Measurements from ENCODE around the gene CHCHD3.
"Not testable (repeated sequence)": the region's sequence is repeated elsewhere in the genome, so short reads cannot be mapped to it uniquely, and the experiment has no call there.

The CHCHD3 gene

DNA sequence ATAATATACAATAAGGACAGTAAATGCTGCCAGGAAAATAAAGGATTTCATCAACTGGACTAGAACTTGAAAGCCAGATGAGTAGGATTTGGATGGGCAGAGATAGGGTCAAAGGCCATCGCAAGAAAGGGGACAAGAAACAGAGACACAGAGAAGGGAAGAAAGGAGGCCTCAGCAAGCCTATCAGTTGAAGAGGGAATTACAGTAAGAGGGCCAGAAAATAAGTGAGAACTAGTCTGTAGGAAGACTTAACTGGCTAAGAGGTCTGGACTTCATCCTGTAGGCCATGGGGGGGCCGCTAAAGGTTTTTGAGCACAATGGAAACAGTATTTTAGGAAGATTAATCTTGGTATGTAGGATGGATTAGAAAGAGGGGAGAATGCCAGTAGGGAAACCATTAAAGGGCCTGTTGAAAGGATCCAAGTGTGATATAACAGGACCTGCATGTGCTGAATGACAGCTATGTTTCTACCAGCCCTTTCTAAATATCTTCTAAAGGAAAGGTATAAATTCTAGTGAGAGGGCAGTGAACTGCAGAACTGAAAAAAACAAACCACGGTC lies 174.4 kb downstream of the CHCHD3 start:
- Mint-ChIP-seq H3K27me3 (ENCODE audit: low read depth, poor library complexity) (no peaks in the 10 kb centered on the region), H3K36me3 (ENCODE audit: low read depth) (peaks cover 64% of the 10 kb centered on the region), H3K4me3 (no peak overlapping the region), H3K9me3 (no peaks in the 10 kb centered on the region), H3K27ac (peak overlapping the region; percentile 34), H3K4me1 (peaks cover 15% of the 10 kb centered on the region)
- DNase-seq, result no peak
- TF ChIP-seq, protein P1, sequence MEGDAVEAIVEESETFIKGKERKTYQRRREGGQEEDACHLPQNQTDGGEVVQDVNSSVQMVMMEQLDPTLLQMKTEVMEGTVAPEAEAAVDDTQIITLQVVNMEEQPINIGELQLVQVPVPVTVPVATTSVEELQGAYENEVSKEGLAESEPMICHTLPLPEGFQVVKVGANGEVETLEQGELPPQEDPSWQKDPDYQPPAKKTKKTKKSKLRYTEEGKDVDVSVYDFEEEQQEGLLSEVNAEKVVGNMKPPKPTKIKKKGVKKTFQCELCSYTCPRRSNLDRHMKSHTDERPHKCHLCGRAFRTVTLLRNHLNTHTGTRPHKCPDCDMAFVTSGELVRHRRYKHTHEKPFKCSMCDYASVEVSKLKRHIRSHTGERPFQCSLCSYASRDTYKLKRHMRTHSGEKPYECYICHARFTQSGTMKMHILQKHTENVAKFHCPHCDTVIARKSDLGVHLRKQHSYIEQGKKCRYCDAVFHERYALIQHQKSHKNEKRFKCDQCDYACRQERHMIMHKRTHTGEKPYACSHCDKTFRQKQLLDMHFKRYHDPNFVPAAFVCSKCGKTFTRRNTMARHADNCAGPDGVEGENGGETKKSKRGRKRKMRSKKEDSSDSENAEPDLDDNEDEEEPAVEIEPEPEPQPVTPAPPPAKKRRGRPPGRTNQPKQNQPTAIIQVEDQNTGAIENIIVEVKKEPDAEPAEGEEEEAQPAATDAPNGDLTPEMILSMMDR (IDR thresholded peaks at IDR 0.05), result no peak

DNA sequence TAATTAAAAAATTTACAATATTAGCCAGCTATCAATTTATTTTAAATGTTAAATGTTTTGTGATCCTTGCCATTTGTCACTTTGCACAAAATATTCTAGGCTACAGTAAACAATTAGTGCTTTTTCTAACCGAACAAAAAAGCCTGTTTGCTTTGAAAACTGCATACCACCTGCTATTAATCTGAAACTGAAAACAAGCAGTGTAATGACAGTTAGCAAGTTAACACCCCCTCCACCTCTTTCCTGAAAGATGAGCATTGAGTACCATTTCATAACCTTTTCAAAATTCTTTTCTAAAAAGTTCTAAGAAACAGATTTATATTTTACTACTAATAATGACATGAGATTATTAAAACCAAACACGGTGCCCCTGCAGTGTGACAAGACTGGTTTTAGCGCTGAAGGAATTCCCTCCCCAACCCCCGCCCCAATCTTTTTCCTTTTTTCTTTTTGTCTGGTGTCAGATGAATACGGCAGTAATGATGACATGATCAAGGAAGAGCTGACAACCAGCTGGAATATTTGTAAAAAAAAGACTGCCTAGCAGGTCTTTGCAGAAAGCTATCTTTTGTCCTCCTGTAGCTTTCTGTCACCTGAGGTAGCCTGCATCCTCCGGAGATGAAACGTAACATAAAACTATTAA lies 175.6 kb downstream of the CHCHD3 start:
- no peaks in the 10 kb centered on the region for H3K27me3 Mint-ChIP-seq (ENCODE audit: low read depth, poor library complexity)
- H3K27ac Mint-ChIP-seq, result no peak overlapping the region
- H3K36me3 Mint-ChIP-seq (ENCODE audit: low read depth), result peaks cover 62% of the 10 kb centered on the region
- H3K9me3 Mint-ChIP-seq, result peaks cover 5% of the 10 kb centered on the region
- TF ChIP-seq, protein P1 (IDR thresholded peaks at IDR 0.05), result no peak
- peaks cover 15% of the 10 kb centered on the region for H3K4me1 Mint-ChIP-seq
- no peak for DNase-seq
- H3K4me3 Mint-ChIP-seq, result no peak overlapping the region

DNA sequence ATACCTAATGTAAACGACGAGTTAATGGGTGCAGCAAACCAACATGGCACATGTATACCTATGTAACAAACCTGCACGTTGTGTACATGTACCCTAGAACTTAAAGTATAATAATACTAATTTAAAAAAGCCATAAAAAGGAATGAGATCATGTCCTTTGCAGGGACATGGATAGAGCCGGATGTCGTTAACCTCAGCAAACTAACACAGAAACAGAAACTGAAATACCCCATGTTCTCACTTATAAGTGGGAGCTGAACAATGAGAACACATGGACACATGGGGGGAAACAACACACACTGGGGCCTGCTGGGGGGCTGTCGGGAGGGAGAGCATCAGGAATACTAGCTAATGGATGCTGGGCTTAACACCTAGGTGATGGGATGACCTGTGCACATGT lies 176.8 kb downstream of the CHCHD3 start:
- not testable (repeated sequence) for H3K9me3 Mint-ChIP-seq; H3K4me3 Mint-ChIP-seq; H3K27ac Mint-ChIP-seq; DNase-seq; H3K27me3 Mint-ChIP-seq (ENCODE audit: low read depth, poor library complexity)
- peaks cover 67% of the 10 kb centered on the region for H3K36me3 Mint-ChIP-seq (ENCODE audit: low read depth)
- peaks cover 15% of the 10 kb centered on the region for H3K4me1 Mint-ChIP-seq

DNA sequence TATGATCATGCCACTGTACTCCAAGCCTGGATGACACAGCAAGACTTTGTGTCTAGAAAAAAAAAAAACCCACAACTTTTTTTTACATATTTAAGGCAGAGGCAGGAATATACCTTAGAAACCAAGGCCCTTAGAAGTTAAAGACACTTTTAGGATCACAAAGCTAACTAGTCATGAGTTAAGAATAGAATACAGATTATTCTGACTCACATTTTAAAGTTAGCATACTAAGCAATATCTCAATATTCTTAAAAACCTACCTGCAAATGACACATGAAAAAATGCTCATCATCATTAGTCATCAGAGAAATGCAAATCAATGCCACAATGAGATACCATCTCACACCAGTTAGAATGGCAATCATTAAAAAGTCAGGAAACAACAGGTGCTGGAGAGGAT lies 177.7 kb downstream of the CHCHD3 start:
- DNase-seq, result no peak
- Mint-ChIP-seq H3K4me3 (no peak overlapping the region), H3K9me3 (peaks cover 13% of the 10 kb centered on the region), H3K27ac (no peak overlapping the region), H3K36me3 (ENCODE audit: low read depth) (peaks cover 68% of the 10 kb centered on the region), H3K4me1 (peaks cover 15% of the 10 kb centered on the region), H3K27me3 (ENCODE audit: low read depth, poor library complexity) (no peaks in the 10 kb centered on the region)
- TF ChIP-seq, protein P1 (IDR thresholded peaks at IDR 0.05), result no peak

DNA sequence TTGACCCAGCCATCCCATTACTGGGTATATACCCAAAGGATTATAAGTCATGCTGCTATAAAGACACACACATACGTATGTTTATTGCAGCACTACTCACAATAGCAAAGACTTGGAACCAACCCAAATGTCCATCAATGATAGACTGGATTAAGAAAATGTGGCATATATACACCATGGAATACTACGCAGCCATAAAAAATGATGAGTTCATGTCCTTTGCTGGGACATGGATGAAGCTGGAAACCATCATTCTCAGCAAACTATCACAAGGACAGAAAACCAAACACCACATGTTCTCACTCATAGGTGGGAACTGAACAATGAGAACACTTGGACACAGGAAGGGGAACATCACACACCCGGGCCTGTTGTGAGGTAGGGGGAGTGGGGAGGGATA lies 179.6 kb downstream of the CHCHD3 start:
- not testable (repeated sequence) for H3K27me3 Mint-ChIP-seq (ENCODE audit: low read depth, poor library complexity); DNase-seq; H3K27ac Mint-ChIP-seq; H3K4me3 Mint-ChIP-seq
- Mint-ChIP-seq H3K9me3 (peaks cover 21% of the 10 kb centered on the region), H3K36me3 (ENCODE audit: low read depth) (peaks cover 64% of the 10 kb centered on the region), H3K4me1 (peaks cover 11% of the 10 kb centered on the region)

DNA sequence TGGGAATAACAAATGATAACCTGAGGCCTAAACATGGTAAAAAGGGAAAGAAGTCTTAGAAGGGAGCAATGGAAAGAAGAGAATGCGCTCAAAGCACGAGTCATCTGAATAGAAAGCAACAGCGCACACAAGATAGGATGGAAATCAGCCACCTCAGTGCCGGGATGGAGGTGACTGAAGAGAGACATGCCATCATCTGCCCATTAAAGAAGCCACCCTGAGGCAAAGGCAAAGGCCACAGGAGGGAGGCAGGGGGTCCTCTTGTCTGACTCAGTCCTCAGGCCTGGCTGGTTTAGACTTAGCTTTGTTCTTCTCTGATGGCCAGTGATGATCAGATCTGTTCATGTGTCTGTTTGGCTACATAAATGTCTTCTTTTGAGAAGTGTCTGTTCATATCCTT lies 180.6 kb downstream of the CHCHD3 start:
- Mint-ChIP-seq H3K4me1 (peaks cover 2% of the 10 kb centered on the region), H3K9me3 (peaks cover 21% of the 10 kb centered on the region), H3K4me3 (no peak overlapping the region), H3K36me3 (ENCODE audit: low read depth) (peaks cover 69% of the 10 kb centered on the region), H3K27ac (no peak overlapping the region), H3K27me3 (ENCODE audit: low read depth, poor library complexity) (no peaks in the 10 kb centered on the region)
- TF ChIP-seq, protein P1 (IDR thresholded peaks at IDR 0.05), result no peak
- DNase-seq, result no peak

DNA sequence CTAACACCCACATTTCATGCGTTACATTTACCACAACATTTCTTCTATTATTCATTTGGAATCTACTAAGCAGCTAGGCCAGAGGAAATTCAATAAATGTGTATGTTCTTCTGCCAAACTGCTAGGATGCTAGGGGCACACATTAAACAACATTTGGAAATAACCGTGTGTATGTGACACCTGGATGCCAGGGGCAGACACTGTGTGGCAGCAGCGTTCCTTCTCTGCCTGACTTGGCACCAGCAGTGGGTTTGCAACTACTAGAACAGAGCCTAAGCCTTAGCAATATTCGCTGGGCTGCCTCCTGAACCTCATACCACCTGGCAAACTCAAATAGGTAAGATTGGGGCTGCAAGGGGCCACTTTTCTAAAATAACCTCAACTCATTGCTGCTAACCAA lies 182.1 kb downstream of the CHCHD3 start:
- no peak for DNase-seq
- Mint-ChIP-seq H3K9me3 (peaks cover 21% of the 10 kb centered on the region), H3K4me1 (no peaks in the 10 kb centered on the region), H3K4me3 (no peak overlapping the region), H3K27me3 (ENCODE audit: low read depth, poor library complexity) (no peaks in the 10 kb centered on the region), H3K27ac (no peak overlapping the region), H3K36me3 (ENCODE audit: low read depth) (peaks cover 71% of the 10 kb centered on the region)
- TF ChIP-seq, protein P1 (IDR thresholded peaks at IDR 0.05), result no peak

DNA sequence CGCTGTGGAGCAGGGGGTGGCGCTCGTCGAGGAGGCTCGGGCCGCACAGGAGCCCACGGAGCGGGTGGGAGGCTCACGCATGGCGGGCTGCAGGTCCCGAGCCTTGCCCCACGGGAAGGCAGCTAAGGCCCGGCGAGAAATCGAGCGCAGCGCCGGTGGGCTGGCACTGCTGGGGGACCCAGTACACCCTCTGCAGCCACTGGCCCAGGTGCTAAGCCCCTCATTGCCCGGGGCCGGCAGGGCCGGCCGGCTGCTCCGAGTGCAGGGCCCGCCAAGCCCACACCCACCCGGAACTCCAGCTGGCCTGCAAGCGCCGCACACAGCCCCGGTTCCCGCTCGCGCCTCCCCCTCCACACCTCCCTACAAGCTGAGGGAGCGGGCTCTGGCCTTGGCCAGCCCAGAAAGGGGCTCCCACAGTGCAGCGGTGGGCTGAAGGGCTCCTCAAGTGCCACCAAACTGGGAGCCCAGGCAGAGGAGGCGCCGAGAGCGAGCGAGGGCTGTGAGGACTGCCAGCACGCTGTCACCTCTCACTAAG lies 183.2 kb downstream of the CHCHD3 start:
- H3K27ac Mint-ChIP-seq; H3K4me3 Mint-ChIP-seq; H3K4me1 Mint-ChIP-seq; DNase-seq; H3K27me3 Mint-ChIP-seq (ENCODE audit: low read depth, poor library complexity): not testable (repeated sequence)
- peaks cover 69% of the 10 kb centered on the region for H3K36me3 Mint-ChIP-seq (ENCODE audit: low read depth)
- peaks cover 30% of the 10 kb centered on the region for H3K9me3 Mint-ChIP-seq
